Hypothalamus (tissue), 51 donors: Measurements from ENCODE around the gene TREML2.
"Not testable (repeated sequence)": the region's sequence is repeated elsewhere in the genome, so short reads cannot be mapped to it uniquely, and the experiment has no call there.

Source experiments
- DNase-seq, 51 donors: peaks; one replicate each; lab custom pipeline; 2025; lab: John Stamatoyannopoulos, UW

TREML2 gene

GRCh38 chr6:41209547-41210320, 8.8 kb upstream of the TREML2 start:
- DNase-seq = no peak

GRCh38 chr6:41208439-41209106, 7.6 kb upstream of the TREML2 start:
- DNase-seq = no peak

- no peak for DNase-seq
Observed at GRCh38 chr6:41204156-41204555, 3.2 kb upstream of the TREML2 start.

- DNase-seq = no peak
Observed at GRCh38 chr6:41201764-41202173, 820 bp upstream of the TREML2 start.

GRCh38 chr6:41200296-41200900, 551 bp downstream of the TREML2 start:
- DNase-seq = peak in 4 of 51 donors; percentile 6 to 15 (median 10)

GRCh38 chr6:41199552-41200246, 1.2 kb downstream of the TREML2 start:
- no peak for DNase-seq

GRCh38 chr6:41197234-41197633, 3.7 kb downstream of the TREML2 start:
- DNase-seq = no peak

GRCh38 chr6:41194386-41194785, 6.6 kb downstream of the TREML2 start:
- no peak for DNase-seq

- DNase-seq = no peak
Observed at GRCh38 chr6:41193884-41194283, 7.1 kb downstream of the TREML2 start.

- DNase-seq = no peak
Observed at GRCh38 chr6:41193171-41193734, 7.7 kb downstream of the TREML2 start.

GRCh38 chr6:41191569-41191968, 9.4 kb downstream of the TREML2 start:
- DNase-seq = no peak

GRCh38 chr6:41190791-41191190, 10.2 kb downstream of the TREML2 start:
- no peak for DNase-seq

- DNase-seq = no peak
Observed at GRCh38 chr6:41189967-41190366, 11.0 kb downstream of the TREML2 start.

- DNase-seq = not testable (repeated sequence)
Observed at GRCh38 chr6:41189046-41189445, 11.9 kb downstream of the TREML2 start.

GRCh38 chr6:41187924-41188886, 12.7 kb downstream of the TREML2 start:
- DNase-seq = no peak

GRCh38 chr6:41186031-41186562, 14.9 kb downstream of the TREML2 start:
- DNase-seq = no peak

GRCh38 chr6:41184761-41185160, 16.2 kb downstream of the TREML2 start:
- no peak for DNase-seq

GRCh38 chr6:41182069-41183034, 18.6 kb downstream of the TREML2 start:
- peak in 3 of 51 donors; percentile 8 to 26 (median 14) for DNase-seq
